ENCODE results near the gene TMEM132A. TPM values are rescaled to one million over a fixed set of nuclear protein-coding genes. Genes with fewer than 3 reads are reported as not detected.

TMEM132A gene
- total RNA-seq, 1 experiment from 2014 or later: 84.2 TPM

DNA sequence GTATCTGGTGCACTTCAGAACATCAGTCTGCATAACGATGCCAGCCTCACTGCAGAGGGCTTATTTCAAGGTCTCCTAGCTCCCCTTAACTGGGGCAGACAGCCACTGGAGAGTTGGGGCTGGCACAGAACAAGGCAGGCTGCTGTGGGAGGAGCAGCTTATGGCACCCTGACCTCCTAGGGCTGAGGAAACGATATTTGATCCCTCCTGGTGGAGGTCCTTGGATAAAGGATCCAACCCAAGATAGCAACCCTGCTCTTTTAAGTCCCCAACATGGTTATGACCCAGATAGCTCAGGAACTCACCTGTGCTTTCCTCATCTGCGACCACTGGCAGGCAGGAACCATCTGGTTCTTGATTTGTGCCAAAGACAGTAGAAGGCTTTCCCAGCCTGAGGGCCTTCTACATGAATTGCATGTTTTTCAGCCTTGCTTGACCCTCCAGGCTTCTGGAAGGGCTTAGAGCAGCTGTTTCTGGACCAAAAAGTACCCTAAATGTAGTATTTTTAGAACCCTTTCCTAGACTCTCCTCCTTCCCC, 7.5 kb upstream of the TMEM132A start:
- H3K4me3 ChIP-seq (ENCODE audit: low read length): no peak overlapping the region
- no peaks in the 10 kb centered on the region for H3K9me2 ChIP-seq (replicated peaks; ENCODE audit: low read length)
- no peak overlapping the region for H3K27ac ChIP-seq (ENCODE audit: low read length)
- POLR2A ChIA-PET (ENCODE audit: unreplicated experiment): no interaction called here
- no peaks in the 10 kb centered on the region for H3K27me3 ChIP-seq (ENCODE audit: low read length)
- no TSS peak for BruUV-seq (replicated peaks)
- no peak overlapping the region for H2AFZ ChIP-seq (ENCODE audit: low read length)
- peaks cover 36% of the 10 kb centered on the region for H3K4me1 ChIP-seq (ENCODE audit: insufficient read depth, low read length)
- no peak for DNase-seq
- no peak overlapping the region for H3K9ac ChIP-seq (ENCODE audit: low read length)
- peak overlapping the region; percentile 93; the same call in 1 of the 2 replicates for H3K4me2 ChIP-seq (ENCODE audit: low read length)
- peaks cover 7% of the 10 kb centered on the region for H3F3A ChIP-seq (ENCODE audit: low read length, unreplicated experiment)
- TF ChIP-seq EZH2phosphoT487 (IDR thresholded peaks at IDR 0.05; ENCODE audit: borderline replicate concordance, low read length) (no peak), EZH2 (IDR thresholded peaks at IDR 0.05; ENCODE audit: low read length, unreplicated experiment) (no peak)
- TF ChIP-seq, protein P1, sequence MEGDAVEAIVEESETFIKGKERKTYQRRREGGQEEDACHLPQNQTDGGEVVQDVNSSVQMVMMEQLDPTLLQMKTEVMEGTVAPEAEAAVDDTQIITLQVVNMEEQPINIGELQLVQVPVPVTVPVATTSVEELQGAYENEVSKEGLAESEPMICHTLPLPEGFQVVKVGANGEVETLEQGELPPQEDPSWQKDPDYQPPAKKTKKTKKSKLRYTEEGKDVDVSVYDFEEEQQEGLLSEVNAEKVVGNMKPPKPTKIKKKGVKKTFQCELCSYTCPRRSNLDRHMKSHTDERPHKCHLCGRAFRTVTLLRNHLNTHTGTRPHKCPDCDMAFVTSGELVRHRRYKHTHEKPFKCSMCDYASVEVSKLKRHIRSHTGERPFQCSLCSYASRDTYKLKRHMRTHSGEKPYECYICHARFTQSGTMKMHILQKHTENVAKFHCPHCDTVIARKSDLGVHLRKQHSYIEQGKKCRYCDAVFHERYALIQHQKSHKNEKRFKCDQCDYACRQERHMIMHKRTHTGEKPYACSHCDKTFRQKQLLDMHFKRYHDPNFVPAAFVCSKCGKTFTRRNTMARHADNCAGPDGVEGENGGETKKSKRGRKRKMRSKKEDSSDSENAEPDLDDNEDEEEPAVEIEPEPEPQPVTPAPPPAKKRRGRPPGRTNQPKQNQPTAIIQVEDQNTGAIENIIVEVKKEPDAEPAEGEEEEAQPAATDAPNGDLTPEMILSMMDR (conservative IDR thresholded peaks at IDR 0.05; ENCODE audit: low read depth, low read length): no peak
- peaks cover 27% of the 10 kb centered on the region; the same call in 1 of the 2 replicates for H3K36me3 ChIP-seq (ENCODE audit: low read depth, low read length)
- peaks cover 61% of the 10 kb centered on the region for H3K79me2 ChIP-seq (ENCODE audit: low read length)
- intact Hi-C loops (cut with micrococcal nuclease): loop anchor here (5.0 kb wide), 1 partner anchor 271 kb away; no protein-coding TSS in a partner anchor
- no peaks in the 10 kb centered on the region for H3K9me3 ChIP-seq (ENCODE audit: low read length)
- CTCF ChIA-PET: no interaction called here
- H4K20me1 ChIP-seq (ENCODE audit: low read length): peaks cover 7% of the 10 kb centered on the region
- no peak for ATAC-seq

DNA sequence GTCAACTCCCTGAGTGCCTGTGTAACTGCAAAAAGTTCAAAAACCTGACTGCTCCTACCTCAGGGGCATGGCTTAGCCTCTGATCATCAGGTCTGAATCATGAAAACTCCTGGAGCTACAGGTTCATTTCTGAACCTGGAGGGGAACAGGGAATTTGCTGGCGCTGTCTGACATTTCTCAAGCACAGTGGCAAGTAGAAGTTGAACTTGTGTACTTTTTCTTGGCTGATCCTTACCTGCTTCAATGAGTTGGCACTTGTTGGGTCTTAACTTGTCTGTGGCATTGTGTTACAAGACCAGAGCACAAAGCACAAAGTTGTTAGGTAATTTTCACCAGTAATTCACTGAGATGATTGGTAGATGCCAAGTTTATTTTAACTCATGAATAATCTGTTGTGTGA, 7.0 kb upstream of the TMEM132A start:
- Histone ChIP-seq H4K20me1 (ENCODE audit: low read length) (peaks cover 7% of the 10 kb centered on the region), H2AFZ (ENCODE audit: low read length) (no peak overlapping the region), H3K9me3 (ENCODE audit: low read length) (no peaks in the 10 kb centered on the region), H3F3A (ENCODE audit: low read length, unreplicated experiment) (peaks cover 7% of the 10 kb centered on the region), H3K27me3 (ENCODE audit: low read length) (no peaks in the 10 kb centered on the region), H3K27ac (ENCODE audit: low read length) (no peak overlapping the region), H3K4me2 (ENCODE audit: low read length) (no peak overlapping the region), H3K36me3 (ENCODE audit: low read depth, low read length) (peaks cover 27% of the 10 kb centered on the region; the same call in 1 of the 2 replicates), H3K9me2 (replicated peaks; ENCODE audit: low read length) (no peaks in the 10 kb centered on the region), H3K4me1 (ENCODE audit: insufficient read depth, low read length) (peaks cover 36% of the 10 kb centered on the region), H3K79me2 (ENCODE audit: low read length) (peaks cover 61% of the 10 kb centered on the region), H3K4me3 (ENCODE audit: low read length) (no peak overlapping the region), H3K9ac (ENCODE audit: low read length) (no peak overlapping the region)
- POLR2A ChIA-PET (ENCODE audit: unreplicated experiment): no interaction called here
- intact Hi-C loops (cut with micrococcal nuclease): loop anchor here (5.0 kb wide), 1 partner anchor 270 kb away; no protein-coding TSS in a partner anchor
- TF ChIP-seq, protein P1 (conservative IDR thresholded peaks at IDR 0.05; ENCODE audit: low read depth, low read length): no peak
- TF ChIP-seq EZH2phosphoT487 (IDR thresholded peaks at IDR 0.05; ENCODE audit: borderline replicate concordance, low read length) (no peak), EZH2 (IDR thresholded peaks at IDR 0.05; ENCODE audit: low read length, unreplicated experiment) (no peak)
- no TSS peak for BruUV-seq (replicated peaks)
- ATAC-seq (no peak), DNase-seq (no peak)
- CTCF ChIA-PET: no interaction called here

DNA sequence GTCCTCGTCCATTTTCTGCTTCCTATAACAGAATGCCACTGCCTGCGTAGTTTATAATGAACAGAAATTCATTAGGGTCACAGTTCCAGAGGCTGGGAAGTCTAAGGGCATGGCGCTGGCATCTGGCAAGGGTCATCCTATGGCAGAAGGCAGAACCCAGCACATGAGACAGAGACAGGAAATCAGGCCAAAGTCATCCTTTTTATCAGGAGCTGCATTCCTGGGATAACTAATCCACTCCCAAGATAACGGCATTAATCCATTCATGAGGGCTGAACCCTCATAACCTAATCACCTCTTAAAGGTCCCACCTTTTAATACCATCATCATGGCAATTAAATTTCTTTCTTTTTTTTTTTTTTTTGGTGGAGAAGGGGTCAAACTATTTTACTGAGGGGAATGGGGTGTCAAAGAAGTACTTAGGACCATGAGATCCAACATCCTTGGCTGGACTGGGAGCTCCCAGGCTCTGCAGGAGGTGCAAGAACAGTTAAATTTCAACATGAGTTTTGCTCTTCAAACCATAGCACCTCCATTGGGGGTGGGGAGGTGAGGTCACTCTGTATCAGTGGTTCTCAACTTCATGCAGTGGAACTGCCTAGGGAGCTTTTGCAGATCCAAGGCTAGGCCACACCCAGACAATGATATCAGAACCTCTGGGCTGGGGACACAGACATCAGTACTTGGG, 5.9 kb upstream of the TMEM132A start:
- ATAC-seq: no peak
- intact Hi-C loops (cut with micrococcal nuclease): loop anchor here (5.0 kb wide), 1 partner anchor 269 kb away; no protein-coding TSS in a partner anchor
- H3K79me2 ChIP-seq (ENCODE audit: low read length): peaks cover 61% of the 10 kb centered on the region
- peaks cover 7% of the 10 kb centered on the region for H4K20me1 ChIP-seq (ENCODE audit: low read length)
- ChIA-PET POLR2A (ENCODE audit: unreplicated experiment) (no interaction called here), CTCF (interaction anchor here (0.9 kb wide), 1 partner anchor 19 kb away, joined by 4 read pairs; no protein-coding TSS in a partner anchor)
- no peaks in the 10 kb centered on the region for H3K9me3 ChIP-seq (ENCODE audit: low read length)
- H3K4me3 ChIP-seq (ENCODE audit: low read length): no peak overlapping the region
- no peak overlapping the region for H3K27ac ChIP-seq (ENCODE audit: low read length)
- peak overlapping the region; percentile 10; the same call in 1 of the 2 replicates for H3K4me2 ChIP-seq (ENCODE audit: low read length)
- H3K9me2 ChIP-seq (replicated peaks; ENCODE audit: low read length): no peaks in the 10 kb centered on the region
- H3K9ac ChIP-seq (ENCODE audit: low read length): no peak overlapping the region
- no TSS peak for BruUV-seq (replicated peaks)
- no peak overlapping the region for H2AFZ ChIP-seq (ENCODE audit: low read length)
- no peak for DNase-seq
- peaks cover 27% of the 10 kb centered on the region; the same call in 1 of the 2 replicates for H3K36me3 ChIP-seq (ENCODE audit: low read depth, low read length)
- no peak for TF ChIP-seq EZH2 (IDR thresholded peaks at IDR 0.05; ENCODE audit: low read length, unreplicated experiment)
- peaks cover 32% of the 10 kb centered on the region for H3K4me1 ChIP-seq (ENCODE audit: insufficient read depth, low read length)
- no peaks in the 10 kb centered on the region for H3K27me3 ChIP-seq (ENCODE audit: low read length)
- H3F3A ChIP-seq (ENCODE audit: low read length, unreplicated experiment): peaks cover 7% of the 10 kb centered on the region

Measured in PC-3 (cell line).